Aorta (tissue), 5 donors: ENCODE measurements around the gene ZNF519. TPM values are rescaled to one million over a fixed set of nuclear protein-coding genes. Genes with fewer than 3 reads are reported as not detected.
"Not testable (repeated sequence)": the region's sequence is repeated elsewhere in the genome, so short reads cannot be mapped to it uniquely, and the experiment has no call there.

Experiments
- ATAC-seq: fragments of 200-7000 bp; cut with Tn5 transposase; one replicate; pipeline ENCODE4 v1.9.1; 2022; ENCODE audit warnings: moderate library complexity; ENCODE audit not compliant: low FRiP score
- DNase-seq, 2 donors: peaks; one replicate each; pipeline ENCODE4 v3.0.0-alpha.2; 2020
- H3K27ac ChIP-seq, 2 donors: one replicate each; pipeline ENCODE4 v1.5.1; 2013; ENCODE audit warnings: low read length in 2 of 2, mild to moderate bottlenecking in 2 of 2, moderate library complexity in 2 of 2, control low read depth in 1 of 2, inconsistent platforms in 1 of 2, low read depth in 1 of 2
- H3K27me3 ChIP-seq, 2 donors: one replicate each; pipeline ENCODE4 v1.6.1; 2013; ENCODE audit warnings: control low read depth in 1 of 2, low read length in 1 of 2, mild to moderate bottlenecking in 1 of 2, moderate library complexity in 1 of 2; ENCODE audit not compliant: insufficient read depth in 2 of 2, control insufficient read depth in 1 of 2
- H3K36me3 ChIP-seq, 2 donors: one replicate each; pipeline ENCODE4 v1.6.1; 2013; ENCODE audit warnings: control low read depth in 1 of 2, low read length in 1 of 2, mild to moderate bottlenecking in 1 of 2; ENCODE audit not compliant: insufficient read depth in 2 of 2, control insufficient read depth in 1 of 2
- H3K4me1 ChIP-seq, 2 donors: one replicate each; pipeline ENCODE4 v1.6.1; 2013; ENCODE audit warnings: low read length in 2 of 2, control low read depth in 1 of 2, mild to moderate bottlenecking in 1 of 2, moderate library complexity in 1 of 2; ENCODE audit not compliant: insufficient read depth in 2 of 2, control insufficient read depth in 1 of 2
- H3K4me3 ChIP-seq, 2 donors: one replicate each; pipeline ENCODE4 v1.5.1; 2013; ENCODE audit warnings: low read length in 2 of 2, control low read depth in 1 of 2, mild to moderate bottlenecking in 1 of 2
- H3K9me3 ChIP-seq: one replicate; pipeline ENCODE4 v1.6.1; 2013; ENCODE audit warnings: mild to moderate bottlenecking, low read length; ENCODE audit not compliant: control insufficient read depth
- WGBS, 2 donors: extraction: QIAGEN DNeasy Blood & Tissue Kit; methylation state at CpG; one replicate each; pipeline ENCODE4 v1.1.7; 2013; 5-methylcytosine and 5-hydroxymethylcytosine counted together
- intact Hi-C, 2 donors: fragments of 100-400 bp; cut with DNase I; formaldehyde crosslinking; loops; one replicate each; pipeline versions ENCODE4 v1.14.2 to v1.15.0; 2022
- long read RNA-seq, 2 donors: library from polyadenylated mRNA; unstranded; transcript quantifications; one replicate each; pipeline ENCODE4 v2.0.0, GENCODE V29; 2020 to 2021
- polyA plus RNA-seq, 2 donors: library from polyadenylated mRNA; stranded (reverse); fragments of 200-250 nt; gene quantifications; one replicate each; pipeline ENCODE4 v1.2.3, GENCODE V29; 2013
- total RNA-seq, 2 donors: library from RNA; stranded (reverse); fragmentation: NEBNext Ultra II Directional; extraction: Animal tissue kit (Norgen Biotek cat#: 25700); gene quantifications; one replicate each; pipeline ENCODE4 v1.2.1, GENCODE V29; 2021
- donor health status: healthy with polysubstance abuse.
- donor health status: Bipolar disorder and iron deficiency.
- donor health status: DM: no; HTN: no; CAD: no.
- donor health status: DM: no; HTN: no; CAD: no.
- donor health status: DM: yes; HTN: yes; CAD: no.

Gene ZNF519
- total RNA-seq (1 to 10 TPM; 6.1 to 10.0 TPM), polyA plus RNA-seq (1 to 10 TPM; 2.6 to 3.6 TPM)
- long read RNA-seq, donor 1, partial matches to known transcripts: 1 of 3 reads
- long read RNA-seq, donor 1, other reads (novel, unspliced or antisense): 0 of 3 reads
- long read RNA-seq, donor 2, full-length matches to known transcripts: 1 of 2 reads
- long read RNA-seq, donor 2, partial matches to known transcripts: 0 of 2 reads
- long read RNA-seq, donor 2, other reads (novel, unspliced or antisense): 1 of 2 reads

DNA sequence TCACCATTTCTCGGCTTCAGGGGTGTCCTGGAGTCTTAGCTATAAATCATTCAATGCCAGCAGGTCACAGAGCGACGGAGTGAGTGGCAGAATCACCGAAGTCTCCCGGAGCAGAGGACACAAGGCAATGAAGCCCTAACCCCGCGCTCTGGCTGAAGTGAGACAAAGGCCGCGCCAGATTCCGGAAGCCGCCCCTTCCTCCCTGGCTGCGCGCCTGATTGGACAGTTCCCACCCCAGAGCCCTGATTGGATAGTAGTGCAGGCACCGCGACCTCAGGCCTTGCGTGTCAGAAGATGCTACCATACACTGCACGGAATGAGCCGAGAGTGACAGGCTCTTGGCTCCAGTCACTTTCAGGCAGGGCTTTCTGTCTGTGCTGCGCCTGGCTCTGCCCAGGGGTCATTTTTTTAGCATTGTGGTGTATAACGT, at the start of gene ZNF519:
ZNF519 (minus strand) TSS at position 165 of the 430 bp plus-strand sequence; CDS start at position 7, 158 bp downstream.
- peak; percentile 93 to 96 for DNase-seq
- Histone ChIP-seq H3K27ac (peak within 1 kb of the TSS in 1 of 2 donors; percentile 21), H3K4me3 (peak within 1 kb of the TSS; percentile 38 to 46)
- H3K27me3 ChIP-seq, H3K36me3 ChIP-seq, H3K4me1 ChIP-seq, H3K9me3 ChIP-seq, intact Hi-C loops: not testable (repeated sequence)
- peak; percentile 98 for ATAC-seq
- WGBS, 2 donors: 0% methylated on average over 20 of the region's 20 CpGs

DNA sequence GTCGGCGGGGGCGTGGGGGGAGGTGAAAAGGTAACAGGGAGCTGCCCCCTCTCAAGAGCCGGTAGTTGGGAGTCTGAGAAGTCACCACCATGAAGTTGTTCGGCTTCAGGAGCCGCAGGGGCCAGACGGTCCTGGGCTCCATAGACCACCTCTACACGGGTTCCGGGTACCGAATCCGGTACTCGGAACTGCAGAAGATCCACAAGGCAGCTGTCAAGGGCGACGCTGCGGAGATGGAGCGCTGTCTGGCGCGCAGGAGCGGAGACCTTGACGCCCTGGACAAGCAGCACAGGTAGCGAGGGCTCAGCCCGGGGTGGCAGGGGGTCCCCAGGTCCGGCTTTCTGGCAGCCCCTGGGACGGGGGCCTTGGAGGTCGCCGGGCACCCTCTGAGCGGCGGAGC, 47.1 kb upstream of the ZNF519 start:
- H3K4me1 ChIP-seq: no peaks in the 10 kb centered on the region
- no peaks in the 10 kb centered on the region for H3K9me3 ChIP-seq
- ATAC-seq (no peak), DNase-seq (peak in 1 of 2 donors; percentile 67)
- no peak overlapping the region for H3K4me3 ChIP-seq
- intact Hi-C loops: no loop called here
- 13 to 16% methylated on average over 12 to 28 of the region's 28 CpGs for WGBS, 2 donors
- H3K27me3 ChIP-seq: no peaks in the 10 kb centered on the region
- no peaks in the 10 kb centered on the region for H3K36me3 ChIP-seq
- no peak overlapping the region for H3K27ac ChIP-seq

DNA sequence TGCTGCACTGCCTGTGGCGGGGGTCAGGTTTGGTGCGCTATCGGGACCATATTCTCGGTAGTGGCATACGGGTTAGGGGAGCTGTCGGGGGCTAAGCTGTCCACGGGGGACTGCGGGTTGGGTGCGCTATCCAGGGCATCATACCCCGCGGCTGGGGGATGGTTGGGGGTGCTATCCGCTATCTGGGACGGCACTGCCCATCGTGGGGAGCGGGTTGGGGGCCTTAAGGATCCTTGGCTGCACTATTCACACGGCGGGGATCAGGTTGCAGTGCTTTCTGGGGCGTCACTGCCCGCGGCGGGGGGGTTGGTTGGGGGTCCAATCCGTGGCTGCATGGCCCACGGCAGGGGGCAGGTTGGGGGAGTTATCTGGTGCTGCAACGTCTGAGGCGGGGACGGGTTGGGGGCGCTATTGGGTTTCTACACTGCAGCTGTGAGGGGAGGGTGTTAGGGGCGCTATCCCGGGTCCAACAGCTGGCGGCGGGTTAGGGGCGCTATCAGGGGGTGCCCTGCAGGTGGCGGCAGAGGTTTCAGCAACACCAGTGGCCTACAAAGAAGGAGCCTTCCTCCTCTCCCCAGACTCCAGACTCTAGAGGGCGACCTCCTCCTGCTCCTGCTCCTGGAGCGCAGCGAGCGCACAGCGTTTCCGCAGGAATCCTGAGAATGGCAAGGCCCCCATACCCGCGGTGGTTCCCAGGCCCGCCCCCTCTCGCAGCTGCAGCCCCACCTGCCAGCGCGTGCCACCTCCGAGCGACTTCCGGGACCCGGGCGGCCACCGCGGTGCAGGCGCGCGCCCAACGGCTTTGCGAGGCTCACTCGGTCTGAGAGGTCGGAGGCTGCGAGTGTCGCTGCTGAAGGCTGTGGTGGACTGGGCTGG, 46.3 kb upstream of the ZNF519 start:
- H3K4me3 ChIP-seq, H3K36me3 ChIP-seq, H3K27ac ChIP-seq, H3K4me1 ChIP-seq, intact Hi-C loops, H3K27me3 ChIP-seq, H3K9me3 ChIP-seq: not testable (repeated sequence)
- DNase-seq (peak in 1 of 2 donors; percentile 80), ATAC-seq (peak; percentile 84)
- 28 to 36% methylated on average over 56 to 61 of the region's 61 CpGs for whole genome bisulfite sequencing, 2 donors

- H3K27ac ChIP-seq, H3K4me3 ChIP-seq, H3K27me3 ChIP-seq, H3K9me3 ChIP-seq, DNase-seq, ATAC-seq, H3K36me3 ChIP-seq, H3K4me1 ChIP-seq, intact Hi-C loops: not testable (repeated sequence)
- 94 to 96% methylated on average over 21 to 48 of the region's 48 CpGs for WGBS, 2 donors
These were observed 45.5 kb upstream of the ZNF519 start for GRCh38 chr18:14177540-14178320.

- H3K27me3 ChIP-seq, H3K36me3 ChIP-seq, H3K4me3 ChIP-seq, intact Hi-C loops, H3K9me3 ChIP-seq, H3K4me1 ChIP-seq, H3K27ac ChIP-seq, DNase-seq, ATAC-seq: not testable (repeated sequence)
- 83 to 85% methylated on average over 6 of the region's 6 CpGs for WGBS, 2 donors
These were observed 43.2 kb upstream of the ZNF519 start for GRCh38 chr18:14175404-14175803.

DNA sequence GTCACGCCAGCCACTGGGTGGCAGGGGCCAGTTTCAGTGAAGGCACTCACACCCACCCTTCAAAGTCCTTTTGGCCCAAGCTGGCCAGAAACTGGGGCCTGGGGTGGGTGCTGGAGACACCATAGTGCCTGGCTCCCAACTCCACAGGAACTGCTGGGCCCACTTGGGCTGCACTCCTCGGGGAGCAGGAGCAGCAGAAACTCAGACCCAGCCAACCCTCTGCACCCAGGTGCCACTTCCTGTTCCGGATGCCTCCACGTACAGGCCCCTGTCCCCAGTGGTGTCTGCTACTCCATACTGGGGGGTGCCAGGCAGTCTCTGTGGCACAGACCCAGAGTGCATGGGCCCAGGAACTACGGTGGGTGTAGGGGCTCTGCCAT, 42.5 kb upstream of the ZNF519 start:
- H3K4me1 ChIP-seq: no peaks in the 10 kb centered on the region
- intact Hi-C loops: no loop called here
- no peak overlapping the region for H3K4me3 ChIP-seq
- no peaks in the 10 kb centered on the region for H3K27me3 ChIP-seq
- 77 to 82% methylated on average over 5 of the region's 5 CpGs for WGBS, 2 donors
- H3K27ac ChIP-seq: no peak overlapping the region
- H3K9me3 ChIP-seq: no peaks in the 10 kb centered on the region
- no peak for DNase-seq
- peak; percentile 65 for ATAC-seq
- H3K36me3 ChIP-seq: no peaks in the 10 kb centered on the region

DNA sequence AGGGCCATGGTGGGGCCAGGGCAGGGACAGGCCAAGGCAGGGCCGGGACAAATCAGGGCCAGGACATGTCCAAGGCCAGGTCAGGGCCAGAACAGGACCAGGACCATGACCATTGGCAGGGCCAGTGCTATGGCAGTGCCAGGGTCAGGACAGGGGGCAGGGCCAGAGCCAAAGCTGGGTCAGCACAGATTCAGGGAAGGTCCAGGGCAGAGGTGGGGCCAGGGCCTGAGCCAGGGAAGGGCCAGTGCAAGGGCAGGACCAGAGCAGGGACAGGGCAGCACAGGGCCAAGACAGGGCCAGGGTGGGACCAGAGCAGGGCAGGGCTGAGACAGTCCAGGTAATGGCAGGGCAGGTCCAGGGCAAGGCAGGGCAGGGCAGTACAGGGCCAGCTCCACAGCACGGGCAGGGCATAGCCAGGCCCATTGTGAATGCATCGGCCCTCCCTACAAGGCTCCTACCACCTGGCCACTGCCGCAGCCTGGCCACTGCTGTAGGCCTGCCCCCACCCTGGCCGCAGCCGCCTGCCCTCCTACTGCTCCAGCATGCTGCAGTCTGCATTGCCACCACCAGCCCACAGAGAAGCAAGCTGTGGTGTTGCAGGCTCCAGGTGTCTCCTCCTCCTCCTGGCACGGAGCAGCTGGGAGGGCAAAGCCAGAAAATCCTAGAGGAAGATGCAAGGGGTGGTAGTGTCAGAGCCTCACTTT, 41.9 kb upstream of the ZNF519 start:
- H3K27ac ChIP-seq, H3K27me3 ChIP-seq, DNase-seq, H3K9me3 ChIP-seq, H3K4me1 ChIP-seq, H3K36me3 ChIP-seq, intact Hi-C loops, H3K4me3 ChIP-seq: not testable (repeated sequence)
- ATAC-seq: peak; percentile 41
- 84 to 97% methylated on average over 3 to 5 of the region's 7 CpGs for WGBS, 2 donors
